Osteocyte (in vitro differentiated cells): ENCODE data around the gene TOP3B. TPM values are rescaled to one million over a fixed set of nuclear protein-coding genes. Genes with fewer than 3 reads are reported as not detected.

Experiments used
- DNase-seq: peaks from one replicate; pipeline ENCODE4 v3.0.0; 2021; ENCODE audit warnings: mixed read lengths; ENCODE audit not compliant: unreplicated experiment; ENCODE audit errors: extremely low spot score
- H3K27ac Mint-ChIP-seq: one replicate; pipeline ENCODE4 v1.8.0; 2021; ENCODE audit warnings: mild to moderate bottlenecking, mixed read lengths; ENCODE audit not compliant: unreplicated experiment
- H3K27me3 Mint-ChIP-seq: one replicate; pipeline ENCODE4 v1.8.0; 2021; ENCODE audit warnings: mixed read lengths; ENCODE audit not compliant: unreplicated experiment
- H3K36me3 Mint-ChIP-seq: one replicate; pipeline ENCODE4 v1.8.0; 2021; ENCODE audit warnings: mixed read lengths; ENCODE audit not compliant: unreplicated experiment
- H3K4me1 Mint-ChIP-seq: one replicate; pipeline ENCODE4 v1.8.0; 2021; ENCODE audit warnings: mixed read lengths; ENCODE audit not compliant: unreplicated experiment
- H3K4me3 Mint-ChIP-seq: one replicate; pipeline ENCODE4 v1.8.0; 2021; ENCODE audit warnings: mild to moderate bottlenecking, moderate library complexity, mixed read lengths; ENCODE audit not compliant: unreplicated experiment
- H3K9me3 Mint-ChIP-seq: one replicate; pipeline ENCODE4 v1.8.0; 2021; ENCODE audit warnings: mixed read lengths; ENCODE audit not compliant: unreplicated experiment
- total RNA-seq: library from RNA; stranded (reverse); gene quantifications from 2 replicates; pipeline ENCODE4 v1.2.1, GENCODE V29; 2021
- TF ChIP-seq, protein P1 (sequence below): fragments of 200-600 bp; sonication (generic); IDR thresholded peaks from 2 replicates; pipeline ENCODE4 v1.5.0; 2021; ENCODE audit warnings: antibody characterized with exemption, mild to moderate bottlenecking, moderate library complexity

Gene TOP3B
- total RNA-seq, 1 donor from 2014 or later = 46.0 TPM

- H3K9me3 Mint-ChIP-seq = no peaks in the 10 kb centered on the region
- H3K27ac Mint-ChIP-seq = no peak overlapping the region
- no peak overlapping the region for H3K4me3 Mint-ChIP-seq
- H3K27me3 Mint-ChIP-seq = no peaks in the 10 kb centered on the region
- H3K4me1 Mint-ChIP-seq = no peaks in the 10 kb centered on the region
- TF ChIP-seq, protein P1, sequence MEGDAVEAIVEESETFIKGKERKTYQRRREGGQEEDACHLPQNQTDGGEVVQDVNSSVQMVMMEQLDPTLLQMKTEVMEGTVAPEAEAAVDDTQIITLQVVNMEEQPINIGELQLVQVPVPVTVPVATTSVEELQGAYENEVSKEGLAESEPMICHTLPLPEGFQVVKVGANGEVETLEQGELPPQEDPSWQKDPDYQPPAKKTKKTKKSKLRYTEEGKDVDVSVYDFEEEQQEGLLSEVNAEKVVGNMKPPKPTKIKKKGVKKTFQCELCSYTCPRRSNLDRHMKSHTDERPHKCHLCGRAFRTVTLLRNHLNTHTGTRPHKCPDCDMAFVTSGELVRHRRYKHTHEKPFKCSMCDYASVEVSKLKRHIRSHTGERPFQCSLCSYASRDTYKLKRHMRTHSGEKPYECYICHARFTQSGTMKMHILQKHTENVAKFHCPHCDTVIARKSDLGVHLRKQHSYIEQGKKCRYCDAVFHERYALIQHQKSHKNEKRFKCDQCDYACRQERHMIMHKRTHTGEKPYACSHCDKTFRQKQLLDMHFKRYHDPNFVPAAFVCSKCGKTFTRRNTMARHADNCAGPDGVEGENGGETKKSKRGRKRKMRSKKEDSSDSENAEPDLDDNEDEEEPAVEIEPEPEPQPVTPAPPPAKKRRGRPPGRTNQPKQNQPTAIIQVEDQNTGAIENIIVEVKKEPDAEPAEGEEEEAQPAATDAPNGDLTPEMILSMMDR = no peak
- H3K36me3 Mint-ChIP-seq = peaks cover 44% of the 10 kb centered on the region
- DNase-seq = no peak
Observed at GRCh38 chr22:21970037-21970799, 12.4 kb downstream of the TOP3B start.

- no peak overlapping the region for H3K4me3 Mint-ChIP-seq
- TF ChIP-seq, protein P1 = no peak
- H3K4me1 Mint-ChIP-seq = no peaks in the 10 kb centered on the region
- peaks cover 38% of the 10 kb centered on the region for H3K36me3 Mint-ChIP-seq
- no peaks in the 10 kb centered on the region for H3K9me3 Mint-ChIP-seq
- no peak overlapping the region for H3K27ac Mint-ChIP-seq
- DNase-seq = no peak
- H3K27me3 Mint-ChIP-seq = no peaks in the 10 kb centered on the region
Observed at GRCh38 chr22:21968452-21969129, 14.0 kb downstream of the TOP3B start.

DNA sequence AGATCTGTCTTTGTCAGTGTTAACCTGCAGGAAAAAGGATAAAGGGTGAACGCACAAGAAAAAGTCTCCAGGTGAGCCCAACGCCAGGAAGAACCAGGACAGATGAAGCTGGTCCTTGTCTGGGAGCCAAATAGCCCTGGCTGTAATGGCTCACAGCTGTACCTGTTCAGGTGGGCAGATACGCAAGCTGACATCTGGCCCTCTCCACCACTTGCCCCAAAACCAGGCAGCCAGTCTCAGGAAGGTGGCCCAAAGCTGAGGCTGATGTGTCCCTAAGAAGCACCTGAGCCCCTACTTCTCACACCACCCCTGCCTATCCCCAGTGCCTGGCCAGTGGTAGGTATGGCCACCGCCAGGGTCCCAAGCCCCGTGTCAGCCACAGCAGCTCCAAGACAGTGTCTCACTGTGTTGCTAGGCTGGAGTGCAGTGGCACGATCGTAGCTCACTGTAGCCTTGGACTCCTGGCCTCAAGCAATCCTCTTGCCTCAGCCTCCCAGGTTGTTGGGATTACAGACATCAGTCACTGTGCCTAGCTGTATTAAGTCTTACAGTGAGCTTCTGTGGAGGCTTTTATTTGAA lies 14.8 kb downstream of the TOP3B start:
- Mint-ChIP-seq H3K4me3 (no peak overlapping the region), H3K9me3 (no peaks in the 10 kb centered on the region), H3K4me1 (no peaks in the 10 kb centered on the region), H3K27ac (no peak overlapping the region), H3K36me3 (peaks cover 38% of the 10 kb centered on the region), H3K27me3 (no peaks in the 10 kb centered on the region)
- TF ChIP-seq, protein P1 = no peak
- no peak for DNase-seq

DNA sequence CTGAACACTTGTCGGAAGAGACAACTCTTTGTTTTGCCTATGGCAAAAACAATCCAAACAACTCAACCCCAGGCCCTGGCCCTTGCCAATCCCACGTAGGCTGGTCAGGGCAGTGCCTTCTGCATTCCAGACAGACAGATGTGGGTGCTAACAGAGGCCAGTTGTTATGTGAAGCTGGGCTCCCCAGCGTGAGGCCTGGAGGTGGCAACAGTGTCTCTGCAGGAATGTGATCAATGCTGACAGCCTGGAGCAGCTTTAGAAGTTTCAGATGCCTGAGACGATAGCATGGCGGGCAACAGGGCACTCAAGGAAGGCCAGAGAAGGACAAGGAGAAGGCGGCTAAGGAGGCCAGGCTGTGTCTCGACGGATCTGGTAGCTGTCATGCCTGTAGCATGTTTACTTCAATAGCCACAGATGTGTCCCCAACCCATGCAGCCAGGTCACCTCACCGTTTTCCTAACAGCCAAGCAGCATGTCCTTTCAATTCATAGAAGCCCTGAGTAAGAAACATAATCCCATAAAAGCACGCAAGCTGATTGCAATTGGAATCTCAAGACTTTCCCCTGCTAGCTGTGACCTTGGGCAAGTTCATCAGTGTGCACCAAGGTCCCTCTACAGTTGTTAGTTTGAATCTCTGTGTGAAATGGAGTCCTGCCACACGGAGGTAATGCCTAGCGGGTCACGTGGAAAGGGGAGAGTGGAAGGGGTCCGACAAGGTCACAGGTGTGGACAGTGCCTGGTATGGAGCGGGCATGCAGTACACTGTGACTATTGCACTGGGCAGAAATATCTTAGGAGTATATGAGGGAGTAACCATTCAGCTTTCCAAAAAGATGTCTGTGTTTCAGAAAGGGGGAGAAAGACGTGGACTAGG lies 15.7 kb downstream of the TOP3B start:
- TF ChIP-seq, protein P1 = no peak

More for the DNA sequence above, 15.7 kb downstream of the TOP3B start:
- no peaks in the 10 kb centered on the region for H3K9me3 Mint-ChIP-seq
- no peak for DNase-seq
- no peaks in the 10 kb centered on the region for H3K4me1 Mint-ChIP-seq
- no peak overlapping the region for H3K27ac Mint-ChIP-seq
- no peaks in the 10 kb centered on the region for H3K27me3 Mint-ChIP-seq
- no peak overlapping the region for H3K4me3 Mint-ChIP-seq
- peaks cover 37% of the 10 kb centered on the region for H3K36me3 Mint-ChIP-seq
